Trophoblast cell (in vitro differentiated cells and primary cell): ENCODE data around the gene NKX6-2.

ENCODE experiments used
- DNase-seq, 2 donors: peaks; one replicate each; pipeline ENCODE4 v3.0.0-alpha.2; 2016
- H2AFZ ChIP-seq: 2 replicates; pipeline ENCODE4 v1.6.1; 2013; ENCODE audit warnings: low read length, moderate library complexity, mild to moderate bottlenecking; ENCODE audit not compliant: insufficient read depth, poor library complexity
- H2AK5ac ChIP-seq: 2 replicates; pipeline ENCODE4 v1.6.1; 2013; ENCODE audit warnings: mild to moderate bottlenecking, low read length
- H2BK120ac ChIP-seq: 2 replicates; pipeline ENCODE4 v1.6.1; 2013; ENCODE audit warnings: low read length, mild to moderate bottlenecking, moderate library complexity; ENCODE audit not compliant: insufficient read depth, poor library complexity
- H2BK12ac ChIP-seq: 2 replicates; pipeline ENCODE4 v1.6.1; 2013; ENCODE audit warnings: mild to moderate bottlenecking, low read length, moderate library complexity
- H2BK5ac ChIP-seq: 2 replicates; pipeline ENCODE4 v1.6.1; 2013; ENCODE audit warnings: low read length, low read depth, moderate library complexity, mild to moderate bottlenecking; ENCODE audit not compliant: poor library complexity
- H3K14ac ChIP-seq: 2 replicates; pipeline ENCODE4 v1.6.1; 2013; ENCODE audit warnings: mild to moderate bottlenecking, low read length
- H3K18ac ChIP-seq: 2 replicates; pipeline ENCODE4 v1.6.1; 2013; ENCODE audit warnings: mild to moderate bottlenecking, low read length
- H3K23ac ChIP-seq: 2 replicates; pipeline ENCODE4 v1.6.1; 2013; ENCODE audit warnings: low read length
- H3K27ac ChIP-seq: 2 replicates; pipeline ENCODE4 v1.5.1; 2013; ENCODE audit warnings: low read depth, mild to moderate bottlenecking, inconsistent platforms, low read length, moderate library complexity
- H3K27me3 ChIP-seq: 2 replicates; pipeline ENCODE4 v1.6.1; 2013; ENCODE audit warnings: inconsistent platforms, mild to moderate bottlenecking, low read length, moderate library complexity; ENCODE audit not compliant: insufficient read depth
- H3K36me3 ChIP-seq, 2 experiments: 1 replicate in 1 of 2; 2 replicates in 1 of 2; pipeline ENCODE4 v1.6.1; 2013; ENCODE audit warnings: low read length in 2 of 2, mild to moderate bottlenecking in 2 of 2, moderate library complexity in 1 of 2; ENCODE audit not compliant: insufficient read depth in 2 of 2, control insufficient read depth in 1 of 2
- H3K4ac ChIP-seq: 2 replicates; pipeline ENCODE4 v1.6.1; 2013; ENCODE audit warnings: low read depth, mild to moderate bottlenecking, low read length, moderate library complexity
- H3K4me1 ChIP-seq, 2 experiments: 1 replicate in 1 of 2; 2 replicates in 1 of 2; pipeline ENCODE4 v1.6.1; 2013; ENCODE audit warnings: low read length in 2 of 2, mild to moderate bottlenecking in 2 of 2, moderate library complexity in 1 of 2; ENCODE audit not compliant: insufficient read depth in 2 of 2, control insufficient read depth in 1 of 2
- H3K4me2 ChIP-seq: 2 replicates; pipeline ENCODE4 v1.6.1; 2013; ENCODE audit warnings: inconsistent platforms, mild to moderate bottlenecking, low read length, moderate library complexity
- H3K4me3 ChIP-seq: 2 replicates; pipeline ENCODE4 v1.5.1; 2013; ENCODE audit warnings: mild to moderate bottlenecking, low read depth, low read length, inconsistent platforms
- H3K79me1 ChIP-seq: one replicate; pipeline ENCODE4 v1.6.1; 2013; ENCODE audit warnings: low read length
- H3K79me2 ChIP-seq: 2 replicates; pipeline ENCODE4 v1.6.1; 2013; ENCODE audit warnings: low read length, mild to moderate bottlenecking; ENCODE audit not compliant: control insufficient read depth, insufficient read depth, poor library complexity
- H3K9ac ChIP-seq: 2 replicates; pipeline ENCODE4 v1.6.1; 2013; ENCODE audit warnings: mild to moderate bottlenecking, low read length
- H3K9me3 ChIP-seq: 2 replicates; pipeline ENCODE4 v1.6.1; 2013; ENCODE audit warnings: low read depth, mild to moderate bottlenecking, control low read depth, inconsistent platforms, low read length; ENCODE audit not compliant: insufficient read depth
- H4K12ac ChIP-seq: 2 replicates; pipeline ENCODE4 v1.6.1; 2013; ENCODE audit warnings: low read depth, mild to moderate bottlenecking, low read length, moderate library complexity
- H4K8ac ChIP-seq: 2 replicates; pipeline ENCODE4 v1.6.1; 2013; ENCODE audit warnings: low read depth, mild to moderate bottlenecking, low read length, moderate library complexity
- H4K91ac ChIP-seq: one replicate; pipeline ENCODE4 v1.6.1; 2013; ENCODE audit warnings: low read depth, mild to moderate bottlenecking, low read length, moderate library complexity
- WGBS: extraction: QIAGEN DNeasy Blood & Tissue Kit; methylation state at CpG from one replicate; pipeline ENCODE4 v1.1.7; 2013; ENCODE audit warnings: missing lambda C conversion rate; ENCODE audit not compliant: insufficient read length, insufficient coverage; ENCODE audit errors: extremely low coverage; 5-methylcytosine and 5-hydroxymethylcytosine counted together

The NKX6-2 gene

GRCh38 chr10:132777441-132777840, 8.5 kb downstream of the NKX6-2 start:
- Histone ChIP-seq H3K27ac (no peak overlapping the region), H2BK5ac (no peak overlapping the region), H3K36me3 (peaks cover 9 to 11% of the 10 kb centered on the region in 2 experiments), H2BK12ac (no peak overlapping the region), H3K18ac (no peak overlapping the region), H3K9ac (no peak overlapping the region), H3K4me2 (no peak overlapping the region), H3K4me1 (no peaks in the 10 kb centered on the region), H2AK5ac (no peak overlapping the region), H4K12ac (no peak overlapping the region), H3K23ac (no peak overlapping the region), H3K27me3 (no peaks in the 10 kb centered on the region), H3K9me3 (peaks cover 9% of the 10 kb centered on the region), H3K4me3 (no peak overlapping the region), H3K4ac (no peak overlapping the region), H4K91ac (no peak overlapping the region), H3K79me2 (no peaks in the 10 kb centered on the region), H3K79me1 (no peaks in the 10 kb centered on the region), H2AFZ (no peak overlapping the region), H2BK120ac (no peak overlapping the region), H4K8ac (no peak overlapping the region), H3K14ac (no peak overlapping the region)
- no peak for DNase-seq
- WGBS = no CpG with 5 or more reads among the region's 14 CpGs

GRCh38 chr10:132776821-132777220, 9.1 kb downstream of the NKX6-2 start:
- Histone ChIP-seq H4K91ac (no peak overlapping the region), H3K23ac (no peak overlapping the region), H2BK120ac (no peak overlapping the region), H2BK12ac (no peak overlapping the region), H3K4me2 (no peak overlapping the region), H2AFZ (no peak overlapping the region), H2BK5ac (no peak overlapping the region), H2AK5ac (no peak overlapping the region), H3K9ac (no peak overlapping the region), H3K18ac (no peak overlapping the region), H4K8ac (no peak overlapping the region), H3K27me3 (no peaks in the 10 kb centered on the region), H3K27ac (no peak overlapping the region), H3K4me3 (no peak overlapping the region), H3K14ac (no peak overlapping the region), H3K36me3 (peaks cover 5 to 7% of the 10 kb centered on the region in 2 experiments), H4K12ac (no peak overlapping the region), H3K9me3 (peaks cover 8% of the 10 kb centered on the region), H3K4ac (no peak overlapping the region), H3K79me2 (no peaks in the 10 kb centered on the region), H3K79me1 (no peaks in the 10 kb centered on the region), H3K4me1 (no peaks in the 10 kb centered on the region)
- no peak for DNase-seq
- WGBS = no CpG with 5 or more reads among the region's 18 CpGs

- Histone ChIP-seq H3K4me1 (no peaks in the 10 kb centered on the region), H3K27me3 (no peaks in the 10 kb centered on the region), H3K9ac (no peak overlapping the region), H3K36me3 (peaks cover 3 to 6% of the 10 kb centered on the region in 2 experiments), H2BK12ac (no peak overlapping the region), H3K79me2 (no peaks in the 10 kb centered on the region), H4K8ac (no peak overlapping the region), H4K91ac (no peak overlapping the region), H3K14ac (no peak overlapping the region), H2BK120ac (no peak overlapping the region), H3K18ac (no peak overlapping the region), H4K12ac (no peak overlapping the region), H3K9me3 (peaks cover 3% of the 10 kb centered on the region), H3K79me1 (no peaks in the 10 kb centered on the region), H3K4me3 (no peak overlapping the region), H2BK5ac (no peak overlapping the region), H3K4me2 (no peak overlapping the region), H2AK5ac (no peak overlapping the region), H3K27ac (no peak overlapping the region), H3K23ac (no peak overlapping the region), H3K4ac (no peak overlapping the region), H2AFZ (no peak overlapping the region)
- no CpG with 5 or more reads among the region's 18 CpGs for WGBS
- DNase-seq = no peak
Measured at GRCh38 chr10:132776186-132776585, 9.8 kb downstream of the NKX6-2 start.

GRCh38 chr10:132774902-132775863, 10.8 kb downstream of the NKX6-2 start:
- Histone ChIP-seq H4K8ac (no peak overlapping the region), H4K91ac (no peak overlapping the region), H3K27me3 (no peaks in the 10 kb centered on the region), H3K18ac (no peak overlapping the region), H3K4me1 (no peaks in the 10 kb centered on the region), H3K79me1 (no peaks in the 10 kb centered on the region), H3K4ac (no peak overlapping the region), H3K9me3 (peaks cover 2% of the 10 kb centered on the region), H2AK5ac (no peak overlapping the region), H3K4me2 (no peak overlapping the region), H2AFZ (no peak overlapping the region), H3K79me2 (no peaks in the 10 kb centered on the region), H2BK5ac (no peak overlapping the region), H2BK120ac (no peak overlapping the region), H3K36me3 (peaks cover 5 to 8% of the 10 kb centered on the region in 2 experiments), H3K27ac (no peak overlapping the region), H3K23ac (no peak overlapping the region), H4K12ac (no peak overlapping the region), H3K4me3 (no peak overlapping the region), H3K9ac (no peak overlapping the region), H3K14ac (no peak overlapping the region), H2BK12ac (no peak overlapping the region)
- DNase-seq = no peak
- WGBS = no CpG with 5 or more reads among the region's 22 CpGs
